Heart left ventricle (tissue), 16 donors: ENCODE data around the gene SLC22A12. TPM values are rescaled to one million over a fixed set of nuclear protein-coding genes. Genes with fewer than 3 reads are reported as not detected.
A peak's percentile ranks its signal among the peaks of the same experiment; 100 is the strongest.

ENCODE experiments used
- ATAC-seq, 4 donors: fragments of 200-7000 bp; cut with Tn5 transposase; one replicate each; pipeline ENCODE4 v1.9.1; 2020 to 2022; ENCODE audit warnings: moderate library complexity in 4 of 4, mild to moderate bottlenecking in 3 of 4, moderate number of reproducible peaks in 1 of 4
- DNase-seq, 5 donors: peaks; one replicate each; pipeline ENCODE4 v3.0.0-alpha.2; 2020
- H3K27ac ChIP-seq, 12 donors: fragments of 200-600 bp; sonication (generic) in 4 of 12; one replicate each; pipeline versions ENCODE4 v1.5.0 to v1.8.0; 2016 to 2022; ENCODE audit warnings: mild to moderate bottlenecking in 2 of 12
- H3K27me3 ChIP-seq, 9 donors: fragments of 200-600 bp; sonication (generic) in 2 of 9; one replicate each; pipeline versions ENCODE4 v1.5.1 to v1.8.0; 2016 to 2022; ENCODE audit warnings: mild to moderate bottlenecking in 3 of 9
- H3K36me3 ChIP-seq, 9 donors: fragments of 200-600 bp; sonication (generic) in 2 of 9; one replicate each; pipeline versions ENCODE4 v1.5.0 to v1.8.0; 2018 to 2022; ENCODE audit warnings: mild to moderate bottlenecking in 2 of 9
- H3K4me1 ChIP-seq, 12 donors: fragments of 200-600 bp; sonication (generic) in 4 of 12; one replicate each; pipeline versions ENCODE4 v1.5.0 to v1.8.0; 2016 to 2022; ENCODE audit warnings: mild to moderate bottlenecking in 3 of 12
- H3K4me3 ChIP-seq, 12 donors: fragments of 200-600 bp; sonication (generic) in 4 of 12; one replicate each; pipeline versions ENCODE4 v1.5.0 to v1.8.0; 2017 to 2022; ENCODE audit warnings: mild to moderate bottlenecking in 9 of 12, moderate library complexity in 4 of 12
- H3K9me3 ChIP-seq, 12 donors: fragments of 200-600 bp; sonication (generic) in 4 of 12; one replicate each; pipeline versions ENCODE4 v1.5.0 to v1.8.0; 2016 to 2022; ENCODE audit warnings: mild to moderate bottlenecking in 1 of 12
- POLR2A ChIP-seq, 2 donors: fragments of 450-650 bp; IDR thresholded peaks; one replicate each; pipeline ENCODE4 v1.6.1; 2017; ENCODE audit warnings: antibody characterized with exemption in 2 of 2, mild to moderate bottlenecking in 2 of 2, moderate library complexity in 2 of 2
- WGBS, 4 donors: extraction: QIAGEN DNeasy Blood & Tissue Kit in 2 of 4; methylation state at CpG; one replicate each; pipeline versions ENCODE4 v1.1.5 to v1.1.7; 2013 to 2018; 5-methylcytosine and 5-hydroxymethylcytosine counted together
- intact Hi-C, 10 donors: fragments of 100-400 bp; cut with DNase I; formaldehyde crosslinking; loops; one replicate each; pipeline versions ENCODE4 v1.11.1 to v1.14.2; 2022
- polyA plus RNA-seq, 2 donors: library from polyadenylated mRNA; stranded (reverse); fragments of 200-250 nt; gene quantifications; one replicate each; pipeline ENCODE4 v1.2.3, GENCODE V29; 2013
- total RNA-seq, 9 donors: library from RNA; depleted of rRNA in 2 of 9; stranded (reverse); fragments of >200 nt in 2 of 9; fragmentation: NEBNext Ultra II Directional in 3 of 9; extraction: Animal tissue kit (Norgen Biotek cat#: 25700) in 3 of 9; gene quantifications; one replicate each; pipeline versions ENCODE4 v1.1.0 to v1.2.4, GENCODE V29; 2016 to 2023
- TF ChIP-seq, protein P1 (sequence below), 12 donors: fragments of 200-600 bp; sonication (generic) in 4 of 12; IDR thresholded peaks; one replicate each; pipeline versions ENCODE4 v1.5.0 to v1.8.0; 2018 to 2022; ENCODE audit warnings: antibody characterized with exemption in 12 of 12, mild to moderate bottlenecking in 5 of 12
- donor health status: ischemic (EF 13 %, LVEDD 7.1; RV severe dilation, severe dysfunction).
- donor health status: healthy with polysubstance abuse.
- donor health status: DM: no; HTN: yes; CAD: no.
- donor health status: DM: no; HTN: no; CAD: no.
- donor health status: ischemic (EF 25% LVEDD 6.9; RV normal size, moderate dysfunction).
- donor health status: ischemic (EF 25% LVEDD 5.7; RV mildly dilated, moderate dysfunction).
- donor health status: healthy.
- donor health status: DM: yes; HTN: yes; CAD: no.
- donor health status: ischemic (EF 35%, LVEDD 5.7; RV mildly dilated, moderate dysfunction).
- donor health status: nonischemic (EF 11% LVEDD 7.7; RV severe dilation, severe dysfunction).
- donor health status: DM: yes; HTN: yes; CAD: no.
- donor health status: PGD.
- donor health status: ischemic (EF 29% LVEDD 5.4; RV normal size, mild dysfunction).
- donor health status: nonischemic (EF 23%, LVEDD 6.1; RV moderate dilation, normal function).

The SLC22A12 gene
- total and polyA plus RNA-seq, 11 donors: not detected

DNA sequence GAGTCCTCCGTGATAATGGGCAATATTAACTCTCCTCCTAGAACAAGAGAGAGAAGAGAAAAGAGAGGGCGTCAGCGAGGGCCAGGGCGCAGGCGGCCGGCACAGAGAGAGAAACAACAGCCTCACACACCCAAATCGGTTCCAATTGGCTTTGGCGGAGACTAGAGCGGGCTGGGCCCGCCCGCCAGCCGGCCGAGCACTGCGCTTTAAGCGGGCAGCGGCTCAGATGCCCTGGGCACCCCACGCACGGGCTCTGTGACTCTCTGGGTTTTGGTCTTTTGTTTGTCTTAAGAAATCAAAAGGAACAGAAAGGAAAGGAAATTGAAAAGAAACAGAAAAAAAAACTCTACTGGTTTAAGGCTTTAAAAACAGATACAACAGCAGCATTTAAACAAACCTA is 17.0 kb downstream of the SLC22A12 start:
- no peak for TF ChIP-seq POLR2A (IDR thresholded peaks at IDR 0.05)
- TF ChIP-seq, protein P1, sequence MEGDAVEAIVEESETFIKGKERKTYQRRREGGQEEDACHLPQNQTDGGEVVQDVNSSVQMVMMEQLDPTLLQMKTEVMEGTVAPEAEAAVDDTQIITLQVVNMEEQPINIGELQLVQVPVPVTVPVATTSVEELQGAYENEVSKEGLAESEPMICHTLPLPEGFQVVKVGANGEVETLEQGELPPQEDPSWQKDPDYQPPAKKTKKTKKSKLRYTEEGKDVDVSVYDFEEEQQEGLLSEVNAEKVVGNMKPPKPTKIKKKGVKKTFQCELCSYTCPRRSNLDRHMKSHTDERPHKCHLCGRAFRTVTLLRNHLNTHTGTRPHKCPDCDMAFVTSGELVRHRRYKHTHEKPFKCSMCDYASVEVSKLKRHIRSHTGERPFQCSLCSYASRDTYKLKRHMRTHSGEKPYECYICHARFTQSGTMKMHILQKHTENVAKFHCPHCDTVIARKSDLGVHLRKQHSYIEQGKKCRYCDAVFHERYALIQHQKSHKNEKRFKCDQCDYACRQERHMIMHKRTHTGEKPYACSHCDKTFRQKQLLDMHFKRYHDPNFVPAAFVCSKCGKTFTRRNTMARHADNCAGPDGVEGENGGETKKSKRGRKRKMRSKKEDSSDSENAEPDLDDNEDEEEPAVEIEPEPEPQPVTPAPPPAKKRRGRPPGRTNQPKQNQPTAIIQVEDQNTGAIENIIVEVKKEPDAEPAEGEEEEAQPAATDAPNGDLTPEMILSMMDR (IDR thresholded peaks at IDR 0.05): no peak
- H3K4me1 ChIP-seq: peaks cover 0 to 12% (median 0%) of the 10 kb centered on the region in 12 donors
- H3K27ac ChIP-seq: peak overlapping the region in 2 of 12 donors; percentile 13 to 47
- intact Hi-C loops: no loop called here
- H3K36me3 ChIP-seq: no peaks in the 10 kb centered on the region
- peak overlapping the region in 9 of 12 donors; percentile 5 to 43 (median 32) for H3K4me3 ChIP-seq
- peak in 2 of 5 donors; percentile 55 to 58 for DNase-seq
- 19 to 32% (median 28%) methylated on average over 18 of the region's 18 CpGs for WGBS, 4 donors
- peaks cover 0 to 22% (median 7%) of the 10 kb centered on the region in 9 donors for H3K27me3 ChIP-seq
- no peaks in the 10 kb centered on the region for H3K9me3 ChIP-seq
- peak; percentile 35 to 73 (median 50) for ATAC-seq

DNA sequence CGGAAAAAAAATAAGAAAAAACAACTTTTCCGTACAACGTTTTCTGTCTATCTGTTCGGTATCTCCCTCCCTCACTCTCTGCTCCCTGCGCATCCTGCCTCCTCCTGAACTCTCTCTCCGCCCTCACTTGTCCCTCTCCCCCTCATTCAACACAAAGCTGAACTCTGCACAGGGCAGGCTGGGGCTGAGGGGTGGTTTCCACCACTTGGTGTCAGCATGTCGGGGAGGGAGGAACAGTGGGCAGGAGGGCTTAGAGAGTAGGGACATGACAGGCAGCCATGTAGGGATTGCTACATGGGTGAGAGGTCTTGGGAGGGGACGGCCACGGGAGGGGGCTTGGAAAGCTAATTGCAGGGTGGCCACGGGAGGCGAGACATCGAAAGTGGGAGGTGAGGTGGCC is 17.6 kb downstream of the SLC22A12 start:
- H3K4me1 ChIP-seq: peaks cover 0 to 12% (median 0%) of the 10 kb centered on the region in 12 donors
- WGBS, 4 donors: 64 to 69% (median 67%) methylated on average over 12 of the region's 12 CpGs
- DNase-seq (peak in 1 of 5 donors; percentile 36), ATAC-seq (no peak)
- intact Hi-C loops: no loop called here
- no peak for TF ChIP-seq POLR2A (IDR thresholded peaks at IDR 0.05)
- TF ChIP-seq, protein P1 (IDR thresholded peaks at IDR 0.05): no peak
- H3K27ac ChIP-seq: peak overlapping the region in 1 of 12 donors; percentile 5
- H3K36me3 ChIP-seq: no peaks in the 10 kb centered on the region
- no peaks in the 10 kb centered on the region for H3K9me3 ChIP-seq
- H3K27me3 ChIP-seq: peaks cover 0 to 22% (median 7%) of the 10 kb centered on the region in 9 donors
- no peak overlapping the region for H3K4me3 ChIP-seq

DNA sequence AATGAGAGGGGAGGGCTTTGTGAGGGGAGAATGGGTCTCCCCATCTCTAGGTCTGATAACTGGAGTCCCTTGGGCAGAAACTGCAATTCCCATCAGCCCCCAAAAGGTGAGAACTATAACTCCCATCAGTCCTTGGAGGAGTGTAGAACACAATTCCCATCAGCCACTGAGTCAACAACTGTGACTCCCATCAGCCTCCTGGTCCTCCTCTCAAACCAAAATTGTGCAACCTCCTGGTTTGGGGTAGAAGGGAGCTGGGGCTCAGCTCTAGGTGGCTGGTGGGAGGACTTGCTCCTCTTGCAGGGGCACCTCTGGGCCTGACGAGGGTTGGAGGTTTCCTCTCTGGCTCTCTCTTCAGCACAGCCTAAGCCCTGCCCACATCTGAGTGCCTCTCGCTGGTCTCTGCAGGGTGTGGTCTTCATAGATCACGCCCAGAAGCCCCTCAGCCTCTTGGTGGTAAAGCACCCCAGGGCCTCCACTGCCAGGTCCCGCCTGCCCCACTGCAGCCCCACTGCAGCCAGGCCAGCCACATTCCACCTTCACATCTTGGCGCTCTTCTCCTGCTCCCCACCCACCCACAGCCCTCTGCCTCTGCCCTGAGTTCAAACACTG is 18.5 kb downstream of the SLC22A12 start:
- Histone ChIP-seq H3K4me3 (no peak overlapping the region), H3K36me3 (no peaks in the 10 kb centered on the region), H3K27ac (no peak overlapping the region), H3K27me3 (peaks cover 0 to 22% (median 7%) of the 10 kb centered on the region in 9 donors), H3K4me1 (peaks cover 0 to 12% (median 0%) of the 10 kb centered on the region in 12 donors), H3K9me3 (no peaks in the 10 kb centered on the region)
- intact Hi-C loops: no loop called here
- DNase-seq (peak in 1 of 5 donors; percentile 13), ATAC-seq (no peak)
- TF ChIP-seq, protein P1 (IDR thresholded peaks at IDR 0.05): no peak
- TF ChIP-seq POLR2A (IDR thresholded peaks at IDR 0.05): no peak
- 72 to 85% (median 83%) methylated on average over 4 to 5 of the region's 5 CpGs for WGBS, 4 donors

DNA sequence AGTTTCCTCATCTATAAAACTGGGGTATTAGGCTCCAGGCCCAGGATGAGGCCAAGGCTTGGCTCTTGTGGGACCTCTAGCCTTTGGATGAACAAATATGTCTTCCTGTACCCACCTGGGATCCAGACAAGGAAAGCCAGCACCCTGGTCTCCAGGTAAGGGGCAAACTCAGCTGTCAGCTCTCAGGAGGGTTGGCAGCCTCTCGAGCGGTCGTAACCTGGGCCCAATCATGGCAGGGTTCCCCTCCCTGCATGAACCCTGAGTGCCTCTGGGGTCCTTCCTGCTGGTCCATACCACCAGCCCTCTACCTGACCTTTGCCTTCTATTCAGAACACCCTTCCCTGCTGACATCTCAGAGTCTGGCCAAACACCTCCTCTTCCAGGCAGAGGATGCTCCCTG is 19.6 kb downstream of the SLC22A12 start:
- Histone ChIP-seq H3K4me3 (no peak overlapping the region), H3K27ac (no peak overlapping the region), H3K36me3 (no peaks in the 10 kb centered on the region), H3K9me3 (no peaks in the 10 kb centered on the region), H3K4me1 (peaks cover 0 to 12% (median 0%) of the 10 kb centered on the region in 12 donors), H3K27me3 (peaks cover 0 to 22% (median 7%) of the 10 kb centered on the region in 9 donors)
- ATAC-seq (no peak), DNase-seq (peak in 1 of 5 donors; percentile 3)
- intact Hi-C loops: no loop called here
- 97 to 100% (median 98%) methylated on average over 3 of the region's 3 CpGs for WGBS, 4 donors
- TF ChIP-seq POLR2A (IDR thresholded peaks at IDR 0.05): no peak
- TF ChIP-seq, protein P1 (IDR thresholded peaks at IDR 0.05): no peak
